Fibroblast of the aortic adventitia (primary cell): ENCODE measurements around the gene NEU4. TPM values are rescaled to one million over a fixed set of nuclear protein-coding genes. Genes with fewer than 3 reads are reported as not detected.

Source experiments
- DNase-seq: peaks from one replicate; pipeline ENCODE4 v3.0.0-alpha.2; 2010; ENCODE audit warnings: low read depth
- H3K4me3 ChIP-seq: 2 replicates; pipeline ENCODE4 v1.5.1; 2011; ENCODE audit warnings: low read depth, mild to moderate bottlenecking, control low read depth, low read length, moderate library complexity
- CTCF ChIP-seq: IDR thresholded peaks from 2 replicates; pipeline ENCODE4 v1.5.1; 2011; ENCODE audit warnings: mild to moderate bottlenecking, low read length, control low read depth, inconsistent platforms; ENCODE audit not compliant: insufficient read depth
- total RNA-seq: library from RNA; depleted of rRNA; stranded (reverse); fragments of >200 nt; gene quantifications from 2 replicates; pipeline ENCODE4 v1.2.3, GENCODE V29; 2012; ENCODE audit warnings: low replicate concordance

NEU4 gene
- total RNA-seq, 1 donor, result not detected

DNA sequence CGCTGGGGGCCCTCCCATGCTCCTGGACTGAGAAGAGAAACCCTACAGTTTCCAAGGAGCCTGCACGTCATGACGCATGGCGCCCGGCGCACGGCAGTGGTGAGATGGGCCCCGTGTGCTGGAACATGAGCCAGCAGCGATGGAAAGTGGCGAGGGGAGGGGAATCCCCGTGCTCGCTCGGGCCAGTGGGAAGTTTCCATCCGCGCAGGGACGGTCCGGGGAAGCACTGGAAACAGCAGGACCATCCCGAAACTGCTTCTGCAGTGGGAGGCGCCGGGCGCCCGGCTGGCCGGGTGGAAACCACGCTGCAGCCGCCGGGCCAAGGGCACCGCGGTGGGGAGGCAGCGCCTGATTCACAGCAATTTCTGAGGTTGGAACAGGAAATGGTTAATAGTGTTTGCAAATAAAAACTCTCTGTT, 54.6 kb downstream of the NEU4 start:
- DNase-seq, result no peak
- H3K4me3 ChIP-seq, result no peak overlapping the region
- TF ChIP-seq CTCF, result no peak

GRCh38 chr2:241864168-241864849, 55.3 kb downstream of the NEU4 start:
- TF ChIP-seq CTCF, result no peak
- no peak for DNase-seq
- H3K4me3 ChIP-seq, result no peak overlapping the region

DNA sequence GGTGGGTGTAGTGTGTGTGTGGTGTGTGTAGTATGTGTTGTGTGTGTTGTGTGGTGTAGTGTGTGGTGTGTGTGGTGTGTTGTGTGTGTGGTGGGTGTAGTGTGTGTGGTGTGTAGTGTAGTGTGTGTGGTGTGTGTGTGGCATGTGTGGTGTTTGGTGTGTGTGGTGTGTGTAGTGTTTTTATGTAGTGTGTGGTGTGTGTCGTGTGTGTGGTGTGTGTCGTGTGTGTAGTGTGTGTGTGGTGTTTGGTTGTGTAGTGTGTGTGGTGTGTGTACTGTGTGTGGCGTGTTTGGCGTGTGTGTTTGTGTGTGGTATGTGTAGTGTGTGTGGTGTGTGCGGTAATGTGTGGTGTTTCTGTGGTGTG, 55.8 kb downstream of the NEU4 start:
- no peak for DNase-seq
- H3K4me3 ChIP-seq, result no peak overlapping the region
- TF ChIP-seq CTCF, result no peak

GRCh38 chr2:241865416-241865956, 56.5 kb downstream of the NEU4 start:
- no peak for TF ChIP-seq CTCF
- H3K4me3 ChIP-seq, result no peak overlapping the region
- DNase-seq, result no peak

DNA sequence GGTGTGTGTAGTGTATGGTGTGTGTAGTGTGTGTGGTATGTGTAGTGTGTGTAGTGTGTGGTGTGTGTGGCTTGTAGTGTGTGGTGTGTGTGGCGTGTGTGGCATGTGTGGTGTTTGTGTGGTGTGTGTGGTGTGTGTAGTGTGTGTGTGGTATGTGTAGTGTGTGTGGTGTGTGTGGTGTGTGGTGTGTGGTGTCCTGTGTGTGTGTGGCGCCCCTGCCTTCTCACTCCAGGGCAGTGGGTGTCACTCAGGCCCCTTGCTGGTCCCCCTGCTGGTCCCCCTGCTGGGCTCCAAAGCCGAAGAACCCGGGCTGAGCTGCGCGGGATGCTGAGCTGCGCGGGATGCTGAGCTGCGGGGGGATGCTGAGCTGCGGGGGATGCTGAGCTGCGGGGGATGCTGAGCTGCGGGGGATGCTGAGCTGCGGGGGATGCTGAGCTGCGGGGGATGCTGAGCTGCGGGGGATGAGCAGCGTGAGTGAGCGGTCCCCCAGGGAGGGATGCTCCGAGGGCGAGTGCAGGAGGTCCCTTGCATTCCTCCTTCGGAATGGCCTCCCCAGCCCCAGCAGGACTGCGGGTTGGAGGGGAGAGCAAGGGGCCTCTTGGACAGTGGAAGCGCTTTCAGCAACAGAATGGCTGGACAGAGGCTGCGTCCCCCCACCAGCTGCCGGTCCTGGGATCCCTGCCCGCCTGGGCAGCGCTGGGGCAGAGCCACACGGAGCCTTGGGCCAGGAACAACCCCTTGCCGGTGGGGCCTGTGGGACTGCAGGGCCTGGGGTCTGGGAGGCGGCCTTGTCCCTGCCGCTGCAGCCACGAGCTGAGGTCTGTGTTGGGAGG, 57.2 kb downstream of the NEU4 start:
- DNase-seq, result no peak
- TF ChIP-seq CTCF, result no peak
- H3K4me3 ChIP-seq, result no peak overlapping the region

Other genes with a start within 250 kb of the NEU4 start
- 26.4 and 27.0 TPM in 2 replicates for gene THAP4, start 172.0 kb upstream of the NEU4 start, total RNA-seq
- gene ATG4B, start 171.5 kb upstream of the NEU4 start, total RNA-seq, result 22.3 and 52.0 TPM in 2 replicates
- gene DTYMK, start 122.4 kb upstream of the NEU4 start, total RNA-seq, result 12.8 and 41.8 TPM in 2 replicates
- gene ING5, start 107.2 kb upstream of the NEU4 start, total RNA-seq, result 14.6 and 29.2 TPM in 2 replicates
- gene D2HGDH, start 74.6 kb upstream of the NEU4 start, total RNA-seq, result 9.3 and 44.1 TPM in 2 replicates
- gene GAL3ST2, start 32.4 kb upstream of the NEU4 start, total RNA-seq, result 0.25 TPM in 1 of 2 replicates, not detected in the other
- gene PDCD1, start 49.7 kb downstream of the NEU4 start, total RNA-seq, result not detected in 2 replicates
- not detected in 2 replicates for gene RTP5, start 60.5 kb downstream of the NEU4 start, total RNA-seq